22Rv1 (cell line): Measurements from ENCODE around the gene ANKRD35.
A peak's percentile ranks its signal among the peaks of the same experiment; 100 is the strongest.

Experiments used
- H3K27ac ChIP-seq: fragments of 450-650 bp; 2 replicates; pipeline ENCODE4 v1.5.1; 2017
- ZFX ChIP-seq: fragments of 450-650 bp; IDR thresholded peaks from 2 replicates; pipeline ENCODE4 v1.6.1; 2017; ENCODE audit warnings: antibody characterized with exemption, borderline replicate concordance
- TF ChIP-seq, protein P1 (sequence below): fragments of 450-650 bp; IDR thresholded peaks from 2 replicates; pipeline ENCODE4 v1.5.1; 2017; ENCODE audit warnings: mild to moderate bottlenecking

ANKRD35 gene

DNA sequence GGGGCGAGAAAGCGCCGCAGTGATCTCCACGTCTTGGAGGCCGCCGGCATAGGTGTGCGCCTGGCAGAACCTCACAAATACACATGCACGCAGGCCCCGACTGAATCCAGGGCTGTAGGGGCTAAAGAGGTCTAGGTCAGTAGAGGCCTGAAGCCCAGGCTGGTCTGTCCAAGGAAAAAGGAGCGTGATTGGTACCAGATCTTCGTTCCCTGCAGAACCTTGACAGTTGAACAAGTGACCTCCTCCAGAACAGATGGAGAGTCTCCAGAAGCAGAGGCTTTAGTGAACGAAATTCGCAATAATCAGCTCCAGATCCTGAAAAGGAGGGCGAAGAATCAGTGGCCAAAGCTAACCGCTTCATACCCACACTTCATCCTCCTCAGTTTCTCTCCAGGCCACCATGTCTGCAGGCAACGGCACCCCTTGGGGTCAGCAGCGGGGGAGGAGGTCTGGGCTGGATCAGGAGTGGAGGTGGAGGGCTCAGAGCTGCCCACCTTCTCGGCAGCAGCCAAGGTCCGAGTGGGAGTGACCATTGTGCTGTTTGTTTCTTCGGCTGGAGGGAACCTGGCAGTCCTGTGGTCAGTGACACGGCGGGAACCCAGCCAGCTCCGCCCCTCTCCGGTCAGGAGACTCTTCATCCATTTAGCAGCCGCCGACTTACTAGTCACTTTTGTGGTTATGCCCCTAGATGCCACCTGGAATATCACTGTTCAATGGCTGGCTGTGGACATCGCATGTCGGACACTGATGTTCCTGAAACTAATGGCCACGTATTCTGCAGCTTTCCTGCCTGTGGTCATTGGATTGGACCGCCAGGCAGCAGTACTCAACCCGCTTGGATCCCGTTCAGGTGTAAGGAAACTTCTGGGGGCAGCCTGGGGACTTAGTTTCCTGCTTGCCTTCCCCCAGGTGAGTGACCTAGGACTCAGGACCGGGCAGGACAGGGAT lies 33.6 kb upstream of the ANKRD35 start:
- no peak for TF ChIP-seq ZFX
- TF ChIP-seq, protein P1, sequence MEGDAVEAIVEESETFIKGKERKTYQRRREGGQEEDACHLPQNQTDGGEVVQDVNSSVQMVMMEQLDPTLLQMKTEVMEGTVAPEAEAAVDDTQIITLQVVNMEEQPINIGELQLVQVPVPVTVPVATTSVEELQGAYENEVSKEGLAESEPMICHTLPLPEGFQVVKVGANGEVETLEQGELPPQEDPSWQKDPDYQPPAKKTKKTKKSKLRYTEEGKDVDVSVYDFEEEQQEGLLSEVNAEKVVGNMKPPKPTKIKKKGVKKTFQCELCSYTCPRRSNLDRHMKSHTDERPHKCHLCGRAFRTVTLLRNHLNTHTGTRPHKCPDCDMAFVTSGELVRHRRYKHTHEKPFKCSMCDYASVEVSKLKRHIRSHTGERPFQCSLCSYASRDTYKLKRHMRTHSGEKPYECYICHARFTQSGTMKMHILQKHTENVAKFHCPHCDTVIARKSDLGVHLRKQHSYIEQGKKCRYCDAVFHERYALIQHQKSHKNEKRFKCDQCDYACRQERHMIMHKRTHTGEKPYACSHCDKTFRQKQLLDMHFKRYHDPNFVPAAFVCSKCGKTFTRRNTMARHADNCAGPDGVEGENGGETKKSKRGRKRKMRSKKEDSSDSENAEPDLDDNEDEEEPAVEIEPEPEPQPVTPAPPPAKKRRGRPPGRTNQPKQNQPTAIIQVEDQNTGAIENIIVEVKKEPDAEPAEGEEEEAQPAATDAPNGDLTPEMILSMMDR, result no peak
- peak overlapping the region; percentile 96 for H3K27ac ChIP-seq

DNA sequence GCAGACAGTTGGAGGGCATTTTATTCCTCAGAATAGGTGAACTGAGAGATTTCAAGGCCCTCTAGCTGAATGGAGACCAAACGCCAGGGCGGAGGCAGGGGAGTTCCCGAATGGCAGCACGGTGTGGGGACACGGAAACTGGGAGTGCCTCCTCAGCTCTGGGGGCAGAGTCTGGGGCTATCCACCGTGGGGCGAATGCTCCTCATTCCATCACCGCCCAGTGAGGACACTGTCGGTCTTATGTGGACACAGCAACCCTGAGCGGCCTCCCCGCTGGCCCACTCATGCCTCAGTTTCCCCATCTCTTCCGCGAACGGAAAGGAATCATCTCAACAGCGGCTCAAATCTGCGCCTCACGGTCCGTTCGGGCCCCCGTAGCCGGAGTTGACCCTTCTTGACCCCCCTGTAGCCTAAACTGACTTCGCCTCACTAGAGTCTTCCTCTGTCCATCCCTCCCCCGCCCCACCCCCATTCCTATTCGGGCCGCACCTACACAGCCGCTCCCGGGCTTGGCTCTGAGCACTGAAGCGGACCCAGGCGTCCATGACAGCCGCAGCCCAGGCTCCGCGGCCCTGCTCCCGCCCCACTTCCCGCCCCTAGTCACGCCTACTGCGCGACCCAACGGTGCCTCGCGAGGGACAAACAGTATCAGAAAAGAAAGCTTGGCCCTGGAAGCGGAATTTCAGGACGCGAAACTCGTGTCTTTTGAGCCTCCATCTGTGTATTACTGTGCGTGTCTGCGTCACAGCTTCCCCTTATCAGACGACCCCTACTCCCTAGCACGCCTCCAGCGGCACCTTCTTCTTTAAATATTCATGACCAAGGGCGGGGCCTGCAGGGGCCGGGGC lies 32.7 kb upstream of the ANKRD35 start, which contains the start of gene PEX11B:
TSS of gene PEX11B (minus strand) at position 574 of the 848 bp plus-strand sequence. CDS start at position 545, 29 bp downstream.
- peak within 1 kb of the TSS; percentile 96 for H3K27ac ChIP-seq
- TF ChIP-seq, protein P1, result no peak
- no peak for TF ChIP-seq ZFX

DNA sequence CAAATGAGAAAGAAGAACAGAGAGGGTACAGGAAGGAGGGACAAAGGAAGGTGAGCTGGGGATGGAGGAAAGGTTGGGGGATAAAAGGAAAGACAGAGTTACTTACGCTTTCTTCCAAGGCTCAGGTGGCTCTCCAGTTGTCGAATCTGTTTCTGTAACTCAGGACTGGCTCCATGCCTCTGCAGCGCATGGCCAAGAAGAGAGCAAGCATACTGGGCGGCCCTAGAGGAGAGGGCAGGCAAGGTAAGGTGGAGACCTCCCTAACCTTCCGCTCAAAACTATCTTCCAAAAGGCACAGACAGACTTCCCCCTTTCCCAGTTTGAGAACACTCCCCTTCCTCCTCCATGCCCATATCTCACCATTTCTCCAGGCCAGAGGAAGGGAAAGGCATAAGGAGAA lies 31.9 kb upstream of the ANKRD35 start:
- no peak for TF ChIP-seq ZFX
- TF ChIP-seq, protein P1, result no peak
- peak overlapping the region; percentile 96 for H3K27ac ChIP-seq

DNA sequence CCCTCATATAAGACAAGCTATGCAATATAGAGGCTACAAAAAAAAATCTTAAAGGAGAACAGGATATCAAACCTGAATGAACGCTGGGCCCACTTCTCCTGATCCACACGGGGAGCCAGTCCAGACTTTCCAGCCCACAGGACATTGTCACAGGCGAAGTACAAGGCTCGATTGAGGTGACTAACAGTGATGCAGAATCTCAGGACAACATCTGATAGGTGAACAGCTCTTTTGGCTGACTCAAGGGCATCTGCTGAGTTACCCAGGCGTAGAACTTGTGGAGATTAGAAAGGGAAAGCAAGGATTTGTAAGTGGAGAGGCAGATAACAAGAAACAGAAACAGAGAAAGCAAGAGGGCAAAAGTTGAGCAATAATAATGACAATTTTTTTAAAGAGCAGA lies 31.1 kb upstream of the ANKRD35 start:
- H3K27ac ChIP-seq, result peak overlapping the region; percentile 96; the same call in 1 of the 2 replicates
- TF ChIP-seq, protein P1, result no peak
- TF ChIP-seq ZFX, result no peak

GRCh38 chr1:145912128-145912641 lies 26.5 kb upstream of the ANKRD35 start:
- H3K27ac ChIP-seq, result no peak overlapping the region
- TF ChIP-seq ZFX, result no peak

DNA sequence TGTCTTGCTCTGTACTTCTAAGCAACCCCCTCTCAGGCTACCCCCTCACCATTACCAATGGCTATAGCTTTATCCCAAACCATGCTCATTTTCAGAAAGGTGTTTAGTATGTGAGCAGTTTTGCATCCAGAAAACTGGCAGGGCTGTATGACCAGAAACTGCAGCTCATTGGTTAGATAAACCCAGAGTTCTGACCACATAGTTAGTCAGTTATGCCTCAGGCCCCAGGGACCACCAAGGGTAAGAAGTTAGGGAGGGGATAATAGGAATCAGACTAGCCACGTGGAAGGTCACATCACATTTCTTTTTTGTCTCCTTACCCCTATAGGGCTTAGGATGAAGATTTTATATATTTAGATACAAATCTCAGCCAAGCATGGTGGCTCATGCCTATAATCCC lies 23.0 kb upstream of the ANKRD35 start:
- peak overlapping the region; percentile 12; the same call in 1 of the 2 replicates for H3K27ac ChIP-seq
- no peak for TF ChIP-seq ZFX
- TF ChIP-seq, protein P1, result no peak

DNA sequence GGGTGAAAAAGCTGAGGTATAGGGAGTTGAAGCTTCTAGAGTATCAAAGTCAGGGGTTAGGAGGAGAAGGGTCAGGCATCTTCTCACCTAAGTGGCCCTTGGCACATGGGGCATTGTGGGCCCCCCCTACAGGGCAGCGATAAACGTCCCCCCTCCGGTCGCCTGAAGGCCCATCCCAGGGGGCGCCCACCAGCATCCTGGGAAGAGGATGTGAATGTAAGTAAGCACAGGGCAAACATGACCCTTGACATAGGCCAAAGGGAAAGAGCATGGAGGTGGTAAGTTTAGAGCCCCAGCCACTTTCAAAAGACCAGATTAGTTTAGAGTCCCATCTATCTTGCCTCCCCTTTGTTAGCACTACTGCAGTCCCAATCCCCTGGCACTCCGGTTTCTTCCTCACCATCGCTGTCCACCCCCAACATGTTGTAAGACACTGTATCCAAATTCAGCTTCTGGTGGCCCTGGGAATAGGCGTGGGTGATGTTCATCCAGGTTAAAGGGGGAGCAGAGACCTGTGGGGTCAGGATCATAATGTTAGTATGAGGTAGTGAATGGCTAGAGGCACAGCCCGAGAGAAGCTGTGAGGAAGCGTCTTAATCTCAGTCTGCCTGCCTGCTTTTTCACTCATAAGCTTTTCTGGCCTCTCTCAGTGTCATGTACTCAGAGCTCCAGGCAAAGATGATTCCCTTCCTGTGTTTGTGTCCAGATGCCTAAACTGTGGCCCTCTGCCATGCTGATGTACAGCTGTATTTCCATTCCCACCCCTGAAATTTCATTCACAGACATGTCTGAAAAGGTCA lies 21.5 kb upstream of the ANKRD35 start:
- H3K27ac ChIP-seq, result no peak overlapping the region
- TF ChIP-seq ZFX, result no peak
- TF ChIP-seq, protein P1, result no peak
